Thoracic aorta (tissue), 2 donors: ENCODE data around the gene MYO1C. TPM values are rescaled to one million over a fixed set of nuclear protein-coding genes. Genes with fewer than 3 reads are reported as not detected.
"Not testable (repeated sequence)": the region's sequence is repeated elsewhere in the genome, so short reads cannot be mapped to it uniquely, and the experiment has no call there.

Experiments used
- ATAC-seq: fragments of 150-250 bp; one replicate; pipeline ENCODE4 v1.8.0; 2017; ENCODE audit warnings: low read depth; ENCODE audit not compliant: insufficient number of reproducible peaks, low FRiP score
- DNase-seq: peaks from one replicate; pipeline ENCODE4 v3.0.0-alpha.2; 2020; ENCODE audit warnings: low spot score
- H3K27ac ChIP-seq, 2 donors: fragments of 200-600 bp; sonication (generic); 1 replicate in 1 of 2; 2 replicates in 1 of 2; pipeline ENCODE4 v1.5.1; 2016; ENCODE audit warnings: mild to moderate bottlenecking in 2 of 2, moderate library complexity in 2 of 2
- H3K27me3 ChIP-seq: fragments of 200-600 bp; sonication (generic); replicated peaks from 2 replicates; pipeline ENCODE4 v1.6.0; 2016; ENCODE audit warnings: mild to moderate bottlenecking; ENCODE audit not compliant: insufficient read depth
- H3K36me3 ChIP-seq: fragments of 200-600 bp; sonication (generic); one replicate; pipeline ENCODE4 v1.5.1; 2016
- H3K4me1 ChIP-seq, 2 donors: fragments of 200-600 bp; sonication (generic); 1 replicate in 1 of 2; 2 replicates in 1 of 2; pipeline versions ENCODE4 v1.5.1 to v1.6.0; 2016; ENCODE audit warnings: low read depth in 2 of 2, mild to moderate bottlenecking in 1 of 2; ENCODE audit not compliant: control insufficient read depth in 1 of 2
- H3K4me3 ChIP-seq: fragments of 200-600 bp; sonication (generic); 2 replicates; pipeline ENCODE4 v1.5.1; 2016; ENCODE audit warnings: mild to moderate bottlenecking
- H3K9me3 ChIP-seq: fragments of 200-600 bp; sonication (generic); 2 replicates; pipeline ENCODE4 v1.5.1; 2016
- CTCF ChIP-seq: fragments of 200-600 bp; sonication (generic); IDR thresholded peaks from one replicate; pipeline ENCODE4 v1.5.1; 2019; ENCODE audit warnings: antibody characterized with exemption
- total RNA-seq, 2 donors: library from RNA; depleted of rRNA; stranded (reverse); fragments of >200 nt; gene quantifications; one replicate each; pipeline versions ENCODE4 v1.1.0 to v1.2.3, GENCODE V29; 2016

Gene MYO1C
- total RNA-seq, 2 donors from 2014 or later, result 160 to 226 TPM

- peaks cover 33% of the 10 kb centered on the region for H3K36me3 ChIP-seq
- H3K4me3 ChIP-seq, result no peak overlapping the region
- no peak overlapping the region for H3K27ac ChIP-seq
- no peak for TF ChIP-seq CTCF
- ATAC-seq, result no peak
- no peaks in the 10 kb centered on the region for H3K9me3 ChIP-seq
- H3K27me3 ChIP-seq, result no peaks in the 10 kb centered on the region
- no peaks in the 10 kb centered on the region for H3K4me1 ChIP-seq
- DNase-seq, result no peak
These were observed 40.5 kb upstream of the MYO1C start for GRCh38 chr17:1532836-1533602.

- Histone ChIP-seq H3K4me1 (no peaks in the 10 kb centered on the region), H3K36me3 (peaks cover 32% of the 10 kb centered on the region), H3K4me3 (no peak overlapping the region), H3K27me3 (no peaks in the 10 kb centered on the region), H3K27ac (no peak overlapping the region), H3K9me3 (no peaks in the 10 kb centered on the region)
- ATAC-seq, result no peak
- TF ChIP-seq CTCF, result no peak
- DNase-seq, result no peak
These were observed 37.4 kb upstream of the MYO1C start for GRCh38 chr17:1529863-1530262.

- not testable (repeated sequence) for ATAC-seq, H3K9me3 ChIP-seq
- H3K36me3 ChIP-seq, result peaks cover 20% of the 10 kb centered on the region
These were observed 34.4 kb upstream of the MYO1C start for GRCh38 chr17:1526876-1527275.

GRCh38 chr17:1522626-1523025, 30.1 kb upstream of the MYO1C start:
- DNase-seq (no peak), ATAC-seq (no peak)
- H3K36me3 ChIP-seq, result peaks cover 23% of the 10 kb centered on the region
- H3K4me1 ChIP-seq, result peaks cover 0 to 2% of the 10 kb centered on the region in 2 donors
- TF ChIP-seq CTCF, result no peak
- H3K27ac ChIP-seq, result no peak overlapping the region
- H3K4me3 ChIP-seq, result no peak overlapping the region
- no peaks in the 10 kb centered on the region for H3K9me3 ChIP-seq
- no peaks in the 10 kb centered on the region for H3K27me3 ChIP-seq

More at GRCh38 chr17:1526876-1527275, 34.4 kb upstream of the MYO1C start:
- not testable (repeated sequence) for H3K27me3 ChIP-seq, H3K4me3 ChIP-seq, H3K4me1 ChIP-seq, H3K27ac ChIP-seq, DNase-seq

- no peaks in the 10 kb centered on the region for H3K27me3 ChIP-seq
- no peak for DNase-seq
- TF ChIP-seq CTCF, result no peak
- H3K4me3 ChIP-seq, result no peak overlapping the region
- H3K27ac ChIP-seq, result no peak overlapping the region
- H3K36me3 ChIP-seq, result peaks cover 23% of the 10 kb centered on the region
- H3K9me3 ChIP-seq, result no peaks in the 10 kb centered on the region
- H3K4me1 ChIP-seq, result peaks cover 0 to 8% of the 10 kb centered on the region in 2 donors
- ATAC-seq, result no peak
These were observed 28.7 kb upstream of the MYO1C start for GRCh38 chr17:1521086-1521640.
